HG02798 (cell line): ENCODE measurements around the gene ARRDC2.
"Not testable (repeated sequence)": the region's sequence is repeated elsewhere in the genome, so short reads cannot be mapped to it uniquely, and the experiment has no call there.

Experiments used
- ATAC-seq: cut with Tn5 transposase; IDR thresholded peaks from one replicate; pipeline ENCODE4 v1.9.1; 2021; ENCODE audit warnings: mild to moderate bottlenecking; ENCODE audit not compliant: unreplicated experiment, poor library complexity

ARRDC2 gene

DNA sequence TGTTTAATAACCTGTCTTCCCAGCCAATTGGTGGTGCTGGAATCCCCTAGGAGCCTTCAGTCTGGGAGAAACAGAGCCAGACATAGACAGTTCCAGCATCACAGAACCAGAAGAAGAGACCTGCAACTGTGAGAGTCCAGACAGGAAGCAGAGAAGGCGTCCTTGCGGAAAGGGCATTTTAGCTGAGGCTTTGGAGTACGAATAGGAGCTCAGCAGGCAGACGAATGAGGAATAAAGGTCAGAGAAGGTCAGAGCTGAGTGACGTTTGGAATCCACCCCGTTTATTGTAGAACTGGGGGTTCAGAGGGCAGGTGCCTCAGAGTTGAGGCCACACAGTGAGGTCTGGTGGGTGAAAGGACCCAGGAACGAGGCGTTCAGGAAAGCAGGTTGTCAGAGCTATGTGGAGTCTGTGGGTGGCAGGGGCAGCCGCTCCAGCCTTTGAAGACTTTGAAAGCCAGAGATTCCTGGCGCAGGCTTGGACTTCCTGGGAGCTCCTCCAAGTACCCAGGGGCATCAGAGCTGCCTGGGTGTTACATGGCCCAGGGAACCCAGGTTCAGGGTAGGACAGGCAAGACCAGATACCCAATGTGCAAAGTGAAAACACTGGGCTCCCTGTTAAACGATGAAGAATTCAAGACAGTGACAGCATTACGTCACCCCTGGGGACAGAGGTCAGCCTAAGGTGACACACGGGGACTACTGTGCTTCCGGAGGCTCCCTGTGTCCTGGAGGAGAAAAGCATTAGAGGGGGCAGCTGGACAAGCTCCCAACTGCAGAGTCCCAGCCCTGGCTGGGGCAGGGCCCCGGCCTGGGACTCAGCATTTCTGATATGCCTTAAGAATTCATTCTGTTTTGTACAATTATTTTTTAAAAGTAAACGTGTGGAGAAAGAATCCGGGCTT, 5.5 kb downstream of the ARRDC2 start:
- no peak for ATAC-seq

DNA sequence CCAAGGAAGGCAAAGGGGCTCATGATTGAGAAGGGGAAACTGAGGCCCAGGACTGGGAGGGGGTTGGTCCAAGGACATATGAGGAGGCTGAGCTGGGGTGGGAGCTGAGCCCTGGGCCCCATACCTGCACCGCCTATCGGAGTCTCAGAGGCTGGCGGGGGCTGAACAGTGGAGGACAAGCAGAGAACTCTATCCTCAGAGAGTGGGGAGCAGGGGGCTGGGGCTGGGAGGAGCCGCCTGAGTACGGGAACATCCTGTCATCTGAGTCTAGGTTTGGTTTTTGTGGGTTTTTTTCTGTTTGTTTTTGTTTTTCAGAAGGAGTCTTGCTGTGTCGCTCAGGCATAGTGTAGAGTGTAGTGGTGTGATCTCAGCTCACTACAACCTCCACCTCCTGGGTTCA, 6.2 kb downstream of the ARRDC2 start:
- no peak for ATAC-seq

DNA sequence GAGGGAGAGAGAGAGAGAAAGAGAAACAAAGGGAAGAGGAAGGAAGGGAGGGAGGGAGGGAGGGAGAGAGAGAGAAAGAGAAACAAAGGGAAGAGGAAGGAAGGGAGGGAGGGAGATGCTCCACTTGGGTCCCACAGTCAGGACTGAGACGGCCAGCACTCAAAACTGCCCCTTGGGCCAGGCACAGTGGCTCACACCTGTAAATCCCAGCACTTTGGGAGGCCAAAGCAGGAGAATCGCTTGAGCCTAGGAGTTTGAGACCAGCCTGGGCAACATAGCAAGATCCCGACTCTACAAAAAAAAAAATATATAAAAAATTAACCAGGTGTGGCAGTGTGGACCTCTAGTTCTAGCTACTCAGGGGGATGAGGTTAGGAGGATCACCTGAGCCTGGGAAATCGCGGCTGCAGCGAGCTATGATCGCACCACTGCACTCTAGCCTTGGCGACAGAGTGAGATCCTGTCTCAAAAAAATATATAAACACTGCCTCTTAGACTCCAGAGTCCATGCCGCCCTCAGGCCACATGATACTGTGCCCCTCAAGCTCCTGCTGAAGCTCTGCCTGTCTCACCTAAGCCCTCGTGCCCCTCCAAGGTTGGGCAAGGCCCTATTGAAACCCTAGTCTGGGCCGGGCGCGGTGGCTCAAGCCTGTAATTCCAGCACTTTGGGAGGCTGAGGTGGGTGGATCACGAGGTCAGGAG, 8.4 kb downstream of the ARRDC2 start:
- ATAC-seq: no peak

DNA sequence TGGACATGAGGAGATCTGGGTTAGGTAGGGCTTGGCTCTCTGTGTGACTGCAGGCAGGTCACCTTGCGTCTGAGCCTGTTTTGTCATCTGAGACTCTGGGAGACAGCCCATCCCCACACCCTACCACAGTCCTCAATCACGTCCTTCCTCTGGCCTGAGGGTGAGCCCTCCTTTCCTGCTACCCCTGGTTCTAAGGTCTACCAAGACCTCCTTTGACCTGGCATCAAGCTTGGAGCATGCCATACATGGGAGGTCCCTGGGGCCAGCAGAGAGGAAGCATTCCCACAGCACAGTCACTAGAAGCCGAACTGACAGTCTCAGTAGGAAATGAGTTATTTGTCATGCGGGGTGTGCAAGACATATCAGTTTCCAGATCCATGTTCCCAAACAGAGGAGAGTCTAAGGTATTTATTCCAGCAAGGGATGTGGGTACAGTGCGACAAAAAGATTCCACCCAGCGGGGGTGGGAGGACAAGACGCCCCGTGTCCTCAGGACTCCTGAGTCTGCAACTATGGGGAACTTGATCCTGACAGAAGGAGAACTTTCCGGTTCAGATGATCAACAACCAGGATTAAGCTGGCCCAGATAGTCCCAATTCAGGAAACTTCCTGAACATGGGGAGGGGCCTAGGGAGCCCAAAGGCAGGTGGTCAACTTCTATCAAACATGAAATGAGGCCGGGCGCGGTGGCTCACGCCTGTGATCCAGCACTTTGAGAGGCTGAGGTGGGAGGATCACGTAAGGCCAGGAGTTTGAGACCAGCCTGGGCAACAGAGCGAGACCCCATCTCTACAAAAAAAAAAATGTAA, 9.5 kb downstream of the ARRDC2 start:
- ATAC-seq: no peak

DNA sequence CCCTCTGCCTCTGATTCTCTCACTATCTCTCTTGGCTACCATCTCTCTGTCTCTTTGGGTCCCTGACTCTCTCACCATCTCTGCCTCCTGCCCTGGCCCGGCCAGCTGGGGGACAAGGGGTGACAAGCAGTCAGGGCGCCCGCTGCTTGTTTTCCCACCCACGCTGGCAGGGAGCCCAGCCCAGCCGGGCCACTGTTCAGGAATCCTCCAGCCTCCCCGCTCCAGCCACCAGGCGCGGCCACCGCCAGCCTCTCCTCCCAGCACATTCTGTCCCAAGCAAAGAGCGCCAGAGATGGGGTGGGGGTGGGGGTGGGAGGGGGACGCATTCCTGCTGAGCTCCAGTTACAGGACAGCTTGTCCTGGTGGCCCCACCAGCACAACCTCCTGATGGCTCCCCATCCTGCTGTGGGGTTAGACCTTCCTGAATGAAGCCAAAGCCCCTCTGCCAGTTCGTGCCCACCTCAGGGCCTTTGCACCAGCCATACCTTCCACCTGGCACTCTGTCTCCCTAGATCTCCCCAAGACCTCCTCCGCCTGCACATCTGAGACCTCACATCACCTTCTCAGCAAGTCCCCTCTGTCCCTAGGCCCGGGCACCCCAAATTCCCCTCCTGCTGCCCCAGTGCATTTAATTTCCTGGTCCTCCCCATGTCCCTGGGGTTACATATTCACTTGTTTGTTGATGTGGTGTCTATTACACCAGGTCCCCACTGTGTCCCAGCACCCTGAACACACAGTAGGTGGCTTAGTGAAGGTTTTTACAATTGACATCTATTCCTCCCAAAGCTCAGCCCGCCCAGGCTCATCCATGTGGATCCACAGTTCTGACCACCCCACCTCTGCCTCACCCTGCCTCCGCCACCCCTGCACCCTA, 12.5 kb downstream of the ARRDC2 start:
- ATAC-seq: no peak

DNA sequence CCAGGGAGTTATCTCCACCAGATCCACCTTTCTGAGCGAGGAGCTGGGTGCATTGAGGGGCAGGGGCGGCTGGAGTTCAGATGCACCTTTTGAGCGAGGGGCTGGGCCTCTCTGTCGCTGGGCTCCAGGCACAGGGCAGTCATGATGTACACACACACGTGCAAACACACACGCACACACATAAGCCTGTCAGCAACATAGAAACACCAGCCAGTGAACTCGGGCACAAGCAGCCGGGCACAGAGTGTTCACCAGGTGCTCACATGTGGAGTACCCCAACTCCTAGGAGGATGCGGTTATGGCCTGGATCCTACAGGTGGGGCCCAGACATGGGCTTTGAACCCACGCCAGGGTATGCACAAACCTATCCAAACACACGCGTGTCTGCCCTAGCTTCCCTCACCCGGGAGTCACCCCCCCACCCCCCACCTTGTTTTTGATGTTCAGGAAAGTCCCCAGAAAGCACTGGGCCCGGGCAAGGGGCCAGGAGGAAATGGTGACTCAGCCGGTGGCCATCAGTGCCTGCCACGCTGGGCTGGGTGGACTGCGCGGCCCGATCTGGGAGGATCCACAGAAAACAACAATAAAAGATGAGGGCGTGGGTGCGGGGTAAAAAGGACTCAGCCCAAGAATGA, 13.3 kb downstream of the ARRDC2 start:
- no peak for ATAC-seq

DNA sequence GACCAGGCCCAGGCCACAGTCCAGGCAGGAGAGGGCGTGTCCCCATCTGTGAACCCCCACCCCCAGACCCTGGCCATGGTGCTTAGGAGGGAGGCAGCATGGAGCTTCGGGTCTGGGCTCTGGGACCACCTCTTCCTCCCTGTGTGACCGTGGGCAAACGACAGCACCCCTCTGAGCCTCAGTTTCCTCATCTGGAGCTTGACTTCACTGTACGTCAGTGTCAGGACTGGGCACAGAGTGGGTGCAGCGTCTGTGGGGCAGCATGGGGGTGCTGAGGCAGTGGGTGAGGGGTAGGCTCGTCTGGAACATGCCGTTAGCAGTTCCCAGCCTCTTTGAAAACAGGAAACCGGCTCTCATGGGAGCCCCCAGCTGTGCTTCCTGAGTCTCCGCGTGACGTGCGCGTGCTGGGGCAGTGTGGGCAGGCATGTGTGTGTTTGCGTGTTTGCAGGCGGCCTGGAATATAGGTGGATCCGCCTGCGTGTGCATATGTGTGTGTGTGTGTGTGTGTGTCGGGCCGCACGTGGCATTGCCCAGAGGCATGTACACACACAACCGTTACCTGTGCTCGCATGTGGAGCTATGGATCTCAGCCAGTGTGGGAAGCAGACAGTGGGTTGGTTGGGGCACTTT, 15.8 kb downstream of the ARRDC2 start:
- no peak for ATAC-seq

DNA sequence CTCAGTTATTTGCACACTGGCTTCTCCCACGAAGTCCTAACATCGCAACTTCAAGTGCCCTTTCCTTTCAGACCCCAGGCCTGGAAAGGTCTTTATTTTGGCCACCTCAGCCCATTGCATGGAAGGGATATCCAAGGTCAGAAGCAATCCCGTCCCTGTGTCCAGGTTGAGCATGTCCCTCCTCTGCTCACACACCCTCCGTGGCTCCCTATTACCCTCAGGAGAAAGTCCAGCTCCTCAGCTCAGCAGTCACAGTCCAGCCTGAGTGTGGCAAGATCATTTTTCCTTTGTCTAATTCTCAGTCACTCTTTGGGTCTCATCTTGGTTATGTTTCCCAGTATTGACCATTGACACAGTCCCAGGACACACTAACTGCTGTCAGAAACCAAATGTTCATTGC, 19.2 kb downstream of the ARRDC2 start:
- no peak for ATAC-seq

DNA sequence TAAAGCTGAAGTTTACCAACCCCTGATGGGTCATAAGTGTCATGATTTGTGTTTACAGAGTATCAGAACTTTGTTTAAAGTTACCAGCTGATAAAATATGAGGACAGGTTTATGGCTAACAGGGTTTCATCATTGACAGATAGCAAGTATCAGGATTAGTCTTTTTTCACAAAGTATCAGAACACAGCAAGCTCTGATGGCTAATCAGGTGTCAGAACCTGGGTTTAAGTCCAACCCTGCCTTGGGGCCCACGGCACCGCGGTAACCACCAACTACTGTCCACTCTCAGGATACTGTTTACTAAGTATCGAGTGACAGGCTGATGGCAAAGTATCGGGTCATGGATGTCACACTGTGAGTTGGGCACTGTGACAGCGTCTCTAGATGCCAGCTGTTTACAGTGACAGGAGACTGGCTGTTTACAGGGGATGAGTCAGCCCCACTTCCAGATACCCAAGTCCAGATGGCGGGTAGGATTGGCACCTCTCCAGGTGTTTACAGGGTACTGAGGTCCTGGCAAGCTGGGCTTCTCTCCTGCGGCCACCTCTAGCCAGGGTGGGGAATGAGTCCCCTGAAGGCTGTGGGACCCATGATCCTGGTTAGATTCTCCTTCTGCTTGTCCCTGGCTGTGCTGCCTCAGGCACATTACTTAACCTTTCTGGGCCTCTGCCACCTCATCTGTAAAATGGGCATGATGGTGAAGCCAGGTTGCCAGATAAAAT, 21.8 kb downstream of the ARRDC2 start:
- no peak for ATAC-seq

DNA sequence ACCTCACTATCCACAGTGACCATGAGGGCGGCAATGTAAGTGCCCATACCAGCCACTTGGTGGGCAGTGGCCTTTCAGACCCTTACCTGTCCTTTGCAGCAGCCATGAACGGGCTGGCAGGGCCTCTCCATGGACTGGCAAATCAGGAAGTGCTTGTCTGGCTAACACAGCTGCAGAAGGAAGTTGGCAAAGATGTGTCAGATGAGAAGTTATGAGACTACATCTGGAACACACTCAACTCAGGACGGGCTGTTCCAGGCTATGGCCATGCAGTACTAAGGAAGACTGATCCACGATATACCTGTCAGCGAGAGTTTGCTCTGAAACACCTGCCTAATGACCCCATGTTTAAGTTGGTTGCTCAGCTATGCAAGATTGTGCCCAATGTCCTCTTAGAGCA, 23.4 kb downstream of the ARRDC2 start:
- not testable (repeated sequence) for ATAC-seq

DNA sequence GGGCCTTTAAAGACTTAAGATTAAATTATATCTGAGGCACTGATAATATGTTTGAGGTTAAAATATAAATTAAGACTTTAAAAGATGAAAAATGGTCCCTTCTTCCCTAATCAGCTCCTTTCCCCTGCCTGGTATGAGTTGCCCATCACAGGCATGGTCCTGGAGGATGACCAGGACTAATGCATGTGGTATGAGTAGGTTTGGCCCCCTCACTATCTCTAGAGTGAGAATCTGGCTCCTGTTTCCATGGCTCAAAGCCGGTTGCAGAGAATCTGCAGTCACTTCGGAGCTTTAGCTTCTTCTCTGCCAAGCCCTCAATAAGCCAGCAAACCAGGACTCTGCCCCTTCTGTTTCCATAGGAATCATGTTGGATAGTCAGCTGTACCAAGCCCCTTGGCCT, 24.1 kb downstream of the ARRDC2 start:
- not testable (repeated sequence) for ATAC-seq

DNA sequence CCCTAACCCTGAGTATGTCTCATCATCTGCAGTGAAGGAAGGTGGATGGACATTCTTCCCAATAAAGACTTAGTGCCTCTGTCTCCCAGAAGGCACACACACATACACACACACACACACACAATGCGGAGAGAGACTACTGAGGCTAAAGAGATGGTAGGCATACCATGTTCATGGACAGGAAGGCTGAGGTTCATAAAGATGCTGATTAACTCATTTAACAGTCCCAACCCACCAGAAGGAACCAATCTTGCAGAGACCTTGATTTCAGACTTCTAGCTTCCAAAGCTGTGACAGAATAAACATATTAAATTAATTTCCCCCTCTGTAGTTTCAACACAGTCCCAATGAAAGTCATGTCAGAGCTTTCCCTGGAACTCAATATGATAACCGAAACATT, 33.1 kb downstream of the ARRDC2 start:
- ATAC-seq: no peak

DNA sequence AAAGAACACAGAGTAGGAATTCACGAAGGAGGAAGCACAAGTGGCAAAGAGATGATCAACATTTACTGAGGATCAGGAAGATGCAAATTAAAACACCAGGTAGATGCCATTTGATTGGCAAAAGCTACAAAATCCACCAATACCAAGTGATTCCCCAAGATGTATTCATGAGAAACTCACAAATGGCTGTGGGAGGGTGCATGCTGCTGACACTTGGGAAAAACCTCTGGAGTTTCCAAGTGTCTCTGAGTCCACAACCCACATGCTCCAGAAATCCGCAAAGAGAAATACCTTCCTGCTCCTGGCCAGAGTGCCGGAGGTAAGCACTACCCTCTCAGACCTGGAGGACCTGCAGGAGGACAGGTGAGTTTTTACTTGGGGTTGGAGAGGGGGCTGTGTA, 35.7 kb downstream of the ARRDC2 start:
- no peak for ATAC-seq

DNA sequence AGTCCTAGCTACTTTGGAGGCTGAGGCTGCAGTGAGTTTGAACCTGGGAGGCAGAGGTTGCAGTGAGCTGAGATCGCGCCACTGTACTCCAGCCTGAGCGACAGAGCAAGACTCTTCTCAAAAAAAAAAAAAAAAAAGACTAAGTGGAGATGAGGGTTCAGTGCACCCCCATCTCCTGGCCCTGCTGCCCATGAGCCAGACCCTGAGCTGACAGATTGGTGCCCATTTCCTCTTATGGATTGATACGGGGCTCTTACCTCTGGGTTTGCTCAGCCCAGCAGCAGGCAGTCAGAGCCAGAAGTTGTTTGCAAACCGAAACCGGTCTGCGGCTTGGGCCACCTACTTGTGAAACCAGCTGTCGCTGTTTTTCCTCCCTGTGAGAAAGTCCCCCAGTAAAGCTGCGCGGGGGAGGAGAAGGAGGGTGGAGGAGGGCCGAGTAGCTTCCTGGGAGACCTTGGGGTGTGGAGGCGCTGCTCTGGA, 36.9 kb downstream of the ARRDC2 start:
- ATAC-seq: peak; percentile 93

DNA sequence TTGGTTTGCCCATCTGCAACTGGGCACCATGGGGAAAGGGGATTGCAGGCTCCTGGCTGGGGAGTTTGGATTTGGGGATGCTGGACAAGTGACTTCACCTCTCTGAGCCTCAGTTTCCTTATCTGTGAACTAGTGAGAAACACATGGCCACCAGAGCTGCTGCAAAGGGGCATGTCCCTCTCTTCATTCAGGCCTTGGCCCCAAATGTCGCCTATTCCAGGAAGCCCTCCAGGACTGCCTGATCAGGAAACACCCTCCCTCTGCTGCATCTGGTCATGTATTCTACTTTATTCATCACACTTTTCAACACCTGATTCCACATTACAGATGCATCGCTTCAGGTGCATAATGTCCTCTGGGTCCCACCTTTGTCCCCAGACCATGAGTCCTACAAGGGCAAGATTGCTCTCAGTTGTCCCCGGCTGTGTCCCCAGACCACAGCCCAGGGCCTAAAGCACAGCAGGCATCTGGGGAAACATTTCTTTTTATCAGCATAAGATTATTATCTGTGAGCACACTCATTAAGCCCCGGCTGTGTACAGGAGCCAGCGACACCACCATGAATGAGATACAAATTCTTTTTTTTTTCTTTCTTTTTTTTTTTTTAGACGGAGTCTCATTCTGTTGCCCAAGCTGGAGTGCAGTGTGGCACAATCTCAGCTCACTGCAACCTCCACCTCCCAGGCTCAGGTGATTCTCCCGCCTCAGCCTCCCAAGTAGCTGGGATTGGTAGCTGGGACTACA, 37.5 kb downstream of the ARRDC2 start:
- no peak for ATAC-seq

DNA sequence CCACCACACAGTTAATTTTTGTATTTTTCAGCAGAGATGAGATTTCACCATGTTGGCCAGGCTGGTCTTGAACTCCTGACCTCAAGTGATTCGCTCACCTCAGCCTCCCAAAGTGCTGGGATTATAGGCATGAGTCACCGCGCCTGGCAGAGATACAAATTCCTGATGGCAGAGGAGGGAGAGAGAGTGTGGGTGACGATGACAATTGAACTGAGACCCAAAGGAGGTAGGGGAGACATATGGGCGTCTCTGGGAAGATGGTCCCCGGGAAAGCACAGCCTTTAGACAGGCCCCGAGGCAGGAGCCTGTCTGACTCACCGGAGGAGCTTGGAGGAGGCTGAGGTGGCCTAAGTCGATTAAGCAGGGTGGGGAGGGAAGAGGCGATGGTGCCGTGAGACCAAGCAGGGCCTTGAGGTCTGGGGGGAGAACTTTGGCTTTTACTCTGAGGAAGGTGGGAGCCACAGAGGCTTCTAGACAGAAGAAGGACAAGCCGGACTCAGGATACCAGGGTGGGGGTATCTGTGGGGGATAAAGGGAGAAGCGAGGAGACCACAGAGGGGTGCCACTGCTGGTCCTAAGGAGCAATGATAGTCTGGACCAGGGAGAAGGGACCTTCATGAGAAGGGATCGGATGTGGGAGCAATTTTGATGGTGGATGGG, 38.2 kb downstream of the ARRDC2 start:
- no peak for ATAC-seq

DNA sequence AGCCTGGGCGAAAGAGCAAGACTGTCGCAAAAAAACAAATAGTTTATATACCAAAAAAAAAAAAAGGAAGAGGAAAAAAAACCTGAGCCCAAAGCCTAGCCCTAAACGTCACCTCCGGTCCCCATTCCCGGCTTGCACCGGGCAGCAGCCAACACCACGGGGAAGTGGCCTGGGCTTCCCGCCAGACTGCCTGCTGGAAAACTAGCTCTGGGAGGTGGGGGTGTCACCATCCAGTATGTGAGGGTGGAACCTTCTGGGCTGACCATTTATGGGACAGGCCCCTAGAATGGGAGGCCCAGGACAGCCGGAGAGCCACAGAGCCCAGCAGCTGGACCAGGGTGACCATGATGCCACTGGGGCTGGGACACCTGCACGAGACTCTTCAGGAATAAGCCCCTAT, 41.4 kb downstream of the ARRDC2 start:
- ATAC-seq: no peak
